ENCODE data around the gene FGFRL1. TPM values are rescaled to one million over a fixed set of nuclear protein-coding genes. Genes with fewer than 3 reads are reported as not detected.

The FGFRL1 gene
- total and polyA plus RNA-seq, 2 of the 13 experiments (the other 11 are each of a cell fraction or from before 2014, with no cell fraction given) = 19.1 to 30.6 TPM

DNA sequence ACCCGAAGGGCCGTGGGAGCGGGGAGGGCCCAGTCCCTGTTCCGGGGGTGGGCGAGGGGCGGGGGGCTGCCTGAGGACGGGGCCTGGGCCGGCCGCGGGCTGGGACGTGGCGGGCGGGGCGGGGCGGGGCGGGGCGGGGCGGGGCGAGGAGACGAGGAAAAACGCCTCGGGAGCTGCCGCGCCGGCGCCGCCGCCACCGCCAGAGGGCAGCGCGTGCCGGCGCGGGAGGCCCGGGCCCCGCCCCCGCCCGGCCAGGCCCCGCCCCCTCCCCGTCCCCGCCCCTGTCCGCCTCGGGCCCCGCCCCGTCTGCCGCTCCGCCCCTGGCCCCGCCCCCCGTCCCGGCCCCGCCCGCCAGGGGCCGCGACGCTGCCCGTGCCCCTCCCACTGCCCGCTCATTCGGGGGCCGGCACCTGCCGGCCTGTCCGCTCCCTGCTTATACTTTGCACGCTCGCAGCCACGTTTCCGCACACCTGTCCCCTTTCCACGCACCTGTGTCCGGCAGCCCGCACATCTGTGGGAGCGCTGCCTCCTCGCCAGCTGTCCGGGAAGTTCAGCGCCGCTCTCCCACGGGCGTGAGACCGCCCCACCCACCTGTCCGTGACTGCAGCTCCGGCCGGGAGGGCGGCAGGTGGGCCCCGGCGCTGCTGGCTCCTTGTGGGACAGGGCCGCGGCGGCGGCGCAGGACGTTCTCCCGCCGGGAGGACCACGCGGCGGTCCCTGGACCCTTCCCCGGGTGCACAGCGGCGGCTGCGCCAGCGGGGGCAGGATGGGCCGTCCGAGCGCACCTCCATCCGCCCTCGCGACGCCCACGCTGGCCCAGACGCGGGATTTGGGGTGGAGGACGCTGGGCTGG is 1.7 kb upstream of the FGFRL1 start (continued):
- no peak for TF ChIP-seq ZNF512B (CRISPR knock-in tag; IDR thresholded peaks at IDR 0.05; ENCODE audit: borderline replicate concordance)
- TF ChIP-seq ZBTB39 (CRISPR knock-in tag; IDR thresholded peaks at IDR 0.05) = no peak
- TF ChIP-seq TCF7L2 (IDR thresholded peaks at IDR 0.05; ENCODE audit: low read depth, low read length) = no peak
- no peak for TF ChIP-seq RBM22 (optimal IDR thresholded peaks at IDR 0.05; ENCODE audit: low read length)
- TF ChIP-seq ZNF3 (CRISPR knock-in tag; IDR thresholded peaks at IDR 0.05) = no peak
- TF ChIP-seq SAFB2 (CRISPR knock-in tag; IDR thresholded peaks at IDR 0.05; ENCODE audit: borderline replicate concordance, low read depth) = 0 out of 2 replicates have a peak, but pooled peaks have one; percentile 26
- TF ChIP-seq ZNF629 (CRISPR knock-in tag; conservative IDR thresholded peaks at IDR 0.05) = 0 out of 2 replicates have a peak, but pooled peaks have one; percentile 32
- TF ChIP-seq CSRNP1 (CRISPR knock-in tag; IDR thresholded peaks at IDR 0.05) = 0 out of 2 replicates have a peak, but pooled peaks have one; percentile 62
- no peak for TF ChIP-seq GTF2F1 (IDR thresholded peaks at IDR 0.05; ENCODE audit: low read length)
- TF ChIP-seq REL (CRISPR knock-in tag; conservative IDR thresholded peaks at IDR 0.05) = peak; percentile 38; the same call in 1 of the 2 replicates
- no peak for TF ChIP-seq ZNF672 (CRISPR knock-in tag; IDR thresholded peaks at IDR 0.05)
- TF ChIP-seq CREM (IDR thresholded peaks at IDR 0.05) = no peak
- TF ChIP-seq CREM (CRISPR knock-in tag; IDR thresholded peaks at IDR 0.05) = no peak
- TF ChIP-seq ZNF614 (CRISPR knock-in tag; IDR thresholded peaks at IDR 0.05; ENCODE audit: borderline replicate concordance) = peak; percentile 5; the same call in 1 of the 2 replicates
- peak; percentile 12; the same call in 1 of the 2 replicates for TF ChIP-seq HES4 (CRISPR knock-in tag; IDR thresholded peaks at IDR 0.05; ENCODE audit: borderline replicate concordance)
- no peak for TF ChIP-seq RXRB (CRISPR knock-in tag; IDR thresholded peaks at IDR 0.05; ENCODE audit: borderline replicate concordance)
- no peak for TF ChIP-seq HMGA1 (CRISPR knock-in tag; conservative IDR thresholded peaks at IDR 0.05)
- TF ChIP-seq ZNF263 (CRISPR knock-in tag; IDR thresholded peaks at IDR 0.05) = no peak; the same call in 1 of the 2 replicates
- no peak for TF ChIP-seq SOX6 (IDR thresholded peaks at IDR 0.05)
- no peak for TF ChIP-seq SOX6 (CRISPR knock-in tag; IDR thresholded peaks at IDR 0.05)
- no peak for TF ChIP-seq MEF2D (CRISPR knock-in tag; IDR thresholded peaks at IDR 0.05)
- no peak for TF ChIP-seq ZNF260 (CRISPR knock-in tag; IDR thresholded peaks at IDR 0.05; ENCODE audit: borderline replicate concordance, low read depth)
- no peak for TF ChIP-seq NR2F1 (CRISPR knock-in tag; IDR thresholded peaks at IDR 0.05)
- TF ChIP-seq ZKSCAN8 (CRISPR knock-in tag; IDR thresholded peaks at IDR 0.05; ENCODE audit: borderline replicate concordance) = no peak
- TF ChIP-seq FOSL1 (CRISPR knock-in tag; IDR thresholded peaks at IDR 0.05; ENCODE audit: borderline replicate concordance) = no peak

Measured in HepG2 (cell line).